ENCODE data around the gene CCNA2. TPM values are rescaled to one million over a fixed set of nuclear protein-coding genes. Genes with fewer than 3 reads are reported as not detected.

CCNA2 gene
- total and polyA plus RNA-seq, 9 of the 15 experiments (the other 6 are each of a cell fraction or from before 2014, with no cell fraction given) = 37.1 to 197 (median 154) TPM

GRCh38 chr4:121786221-121786620 is 37.5 kb downstream of the CCNA2 start:
- H3K27ac ChIP-seq (ENCODE audit: extremely low read depth, low read depth, low read length) = no peak overlapping the region
- H4K20me1 ChIP-seq (replicated peaks; ENCODE audit: control insufficient read depth, insufficient read depth, low read length) = no peaks in the 10 kb centered on the region
- no peak overlapping the region for H3K4me3 ChIP-seq
- H2AFZ ChIP-seq (ENCODE audit: low read depth, low read length) = no peak overlapping the region
- POLR2A ChIA-PET = no interaction called here
- BruUV-seq (replicated peaks) = no TSS peak
- no peaks in the 10 kb centered on the region for H3K27me3 ChIP-seq (ENCODE audit: control insufficient read depth in 2 of 2, insufficient read depth in 2 of 2, low read length in 2 of 2)
- H3K79me2 ChIP-seq (ENCODE audit: control insufficient read depth, insufficient read depth, low read length) = no peaks in the 10 kb centered on the region
- DNase-seq (ENCODE audit: extremely low read depth in 1 of 4, low spot score in 3 of 4) (no peak), ATAC-seq (no peak), FAIRE-seq (no peak)
- H3K9me3 ChIP-seq (replicated peaks; ENCODE audit: control insufficient read depth, insufficient read depth, low read depth, low read length) = no peaks in the 10 kb centered on the region
- H3K36me3 ChIP-seq (ENCODE audit: control insufficient read depth, insufficient read depth, low read length) = no peaks in the 10 kb centered on the region
- intact Hi-C loops (cut with micrococcal nuclease) (no loop called here), in situ Hi-C loops (cut with MboI) (no loop called here)
- H3K9ac ChIP-seq (ENCODE audit: insufficient read depth in 1 of 2, low read depth in 2 of 2, low read length in 2 of 2) = no peak overlapping the region
- CTCF ChIA-PET (ENCODE audit: low intra/inter-chr PET ratio) = no interaction called here
- peaks cover 0 to 13% of the 10 kb centered on the region in 2 experiments; a peak in 3 of 5 replicates for H3K4me1 ChIP-seq (replicated peaks in 1 of 2; ENCODE audit: control insufficient read depth in 2 of 2, insufficient read depth in 2 of 2, low read length in 2 of 2)
- 8% methylated on average over 2 of the region's 2 CpGs for WGBS (ENCODE audit: insufficient coverage, low coverage, missing lambda C conversion rate)
- H3K4me2 ChIP-seq (ENCODE audit: insufficient read depth, low read length) = no peak overlapping the region
- no peak for TF ChIP-seq CTCFL (IDR thresholded peaks at IDR 0.05; ENCODE audit: borderline replicate concordance, insufficient read depth, low read depth, low read length, poor library complexity, severe bottlenecking)
- no peak for TF ChIP-seq HMGXB4 (CRISPR knock-in tag; IDR thresholded peaks at IDR 0.05)
- TF ChIP-seq XRCC4 (IDR thresholded peaks at IDR 0.05; ENCODE audit: extremely low read depth, insufficient read depth, insufficient read length) = no peak
- no peak for TF ChIP-seq CREB3 (tag; conservative IDR thresholded peaks at IDR 0.05; ENCODE audit: low read depth)
- no peak for TF ChIP-seq TAF7 (tag; IDR thresholded peaks at IDR 0.05)
- no peak for TF ChIP-seq ZNF436 (CRISPR knock-in tag; IDR thresholded peaks at IDR 0.05)
- no peak for TF ChIP-seq ZNF75A (CRISPR knock-in tag; IDR thresholded peaks at IDR 0.05)
- no peak for TF ChIP-seq ZFP30 (CRISPR knock-in tag; IDR thresholded peaks at IDR 0.05; ENCODE audit: borderline replicate concordance)
- TF ChIP-seq PHF21A (IDR thresholded peaks at IDR 0.05; ENCODE audit: borderline replicate concordance, low read depth) = no peak
- no peak for TF ChIP-seq KLF10 (CRISPR knock-in tag; IDR thresholded peaks at IDR 0.05)
- no peak for TF ChIP-seq NCOA4 (IDR thresholded peaks at IDR 0.05; ENCODE audit: partially characterized antibody)
- no peak for TF ChIP-seq NCOA6 (IDR thresholded peaks at IDR 0.05)
- no peak for TF ChIP-seq PHTF2 (CRISPR knock-in tag; IDR thresholded peaks at IDR 0.05)
- no peak for TF ChIP-seq RB1 (IDR thresholded peaks at IDR 0.05; ENCODE audit: low read depth)
- no peak for TF ChIP-seq TARDBP (IDR thresholded peaks at IDR 0.05)
- no peaks in the 10 kb centered on the region for H3K9me1 ChIP-seq (ENCODE audit: control insufficient read depth, insufficient read depth, low read length)

Measured in K562 (cell line).